Measurements from ENCODE around the gene RAB33B. TPM values are rescaled to one million over a fixed set of nuclear protein-coding genes. Genes with fewer than 3 reads are reported as not detected.
"Not testable (repeated sequence)": the region's sequence is repeated elsewhere in the genome, so short reads cannot be mapped to it uniquely, and the experiment has no call there.

RAB33B gene
- total RNA-seq, 1 experiment from 2014 or later, result 5.9 TPM

- intact Hi-C loops (cut with micrococcal nuclease; ENCODE audit: unreplicated experiment), result no loop called here
- BruUV-seq (replicated peaks), result no TSS peak
- no peak for DNase-seq
- CTCF ChIA-PET, result no interaction called here
- H3K4me3 Mint-ChIP-seq (ENCODE audit: low read depth, unreplicated experiment), result no peak overlapping the region
- H3K27me3 Mint-ChIP-seq (ENCODE audit: unreplicated experiment), result no peaks in the 10 kb centered on the region
- H3K27ac Mint-ChIP-seq (ENCODE audit: unreplicated experiment), result no peak overlapping the region
- H3K4me1 Mint-ChIP-seq (ENCODE audit: low read depth, unreplicated experiment), result no peaks in the 10 kb centered on the region
- no peaks in the 10 kb centered on the region for H3K36me3 Mint-ChIP-seq (ENCODE audit: insufficient read depth, unreplicated experiment)
- no peaks in the 10 kb centered on the region for H3K9me3 Mint-ChIP-seq (ENCODE audit: low read depth, unreplicated experiment)
- no peak for TF ChIP-seq CTCF (IDR thresholded peaks at IDR 0.05; ENCODE audit: unreplicated experiment)
Observed at GRCh38 chr4:139441029-139441428, 12.9 kb upstream of the RAB33B start.

- Mint-ChIP-seq H3K27ac (ENCODE audit: unreplicated experiment) (no peak overlapping the region), H3K4me3 (ENCODE audit: low read depth, unreplicated experiment) (no peak overlapping the region), H3K36me3 (ENCODE audit: insufficient read depth, unreplicated experiment) (peaks cover 4% of the 10 kb centered on the region), H3K27me3 (ENCODE audit: unreplicated experiment) (no peaks in the 10 kb centered on the region), H3K9me3 (ENCODE audit: low read depth, unreplicated experiment) (no peaks in the 10 kb centered on the region), H3K4me1 (ENCODE audit: low read depth, unreplicated experiment) (no peaks in the 10 kb centered on the region)
- DNase-seq, result no peak
- CTCF ChIA-PET, result no interaction called here
- no TSS peak for BruUV-seq (replicated peaks)
- no peak for TF ChIP-seq CTCF (IDR thresholded peaks at IDR 0.05; ENCODE audit: unreplicated experiment)
- intact Hi-C loops (cut with micrococcal nuclease; ENCODE audit: unreplicated experiment), result no loop called here
Observed at GRCh38 chr4:139443661-139444060, 10.3 kb upstream of the RAB33B start.

GRCh38 chr4:139444881-139445280 is 9.0 kb upstream of the RAB33B start:
- CTCF ChIA-PET, result not testable (repeated sequence)

GRCh38 chr4:139447078-139447477 is 6.8 kb upstream of the RAB33B start:
- H3K4me1 Mint-ChIP-seq (ENCODE audit: low read depth, unreplicated experiment); H3K9me3 Mint-ChIP-seq (ENCODE audit: low read depth, unreplicated experiment); H3K27ac Mint-ChIP-seq (ENCODE audit: unreplicated experiment); DNase-seq; H3K27me3 Mint-ChIP-seq (ENCODE audit: unreplicated experiment); H3K4me3 Mint-ChIP-seq (ENCODE audit: low read depth, unreplicated experiment); H3K36me3 Mint-ChIP-seq (ENCODE audit: insufficient read depth, unreplicated experiment); CTCF ChIA-PET; BruUV-seq (replicated peaks); intact Hi-C loops (cut with micrococcal nuclease; ENCODE audit: unreplicated experiment): not testable (repeated sequence)

More at GRCh38 chr4:139444881-139445280, 9.0 kb upstream of the RAB33B start:
- H3K36me3 Mint-ChIP-seq (ENCODE audit: insufficient read depth, unreplicated experiment); H3K4me1 Mint-ChIP-seq (ENCODE audit: low read depth, unreplicated experiment); H3K27me3 Mint-ChIP-seq (ENCODE audit: unreplicated experiment); intact Hi-C loops (cut with micrococcal nuclease; ENCODE audit: unreplicated experiment); H3K27ac Mint-ChIP-seq (ENCODE audit: unreplicated experiment); BruUV-seq (replicated peaks); H3K9me3 Mint-ChIP-seq (ENCODE audit: low read depth, unreplicated experiment); H3K4me3 Mint-ChIP-seq (ENCODE audit: low read depth, unreplicated experiment); DNase-seq: not testable (repeated sequence)

- TF ChIP-seq CTCF (IDR thresholded peaks at IDR 0.05; ENCODE audit: unreplicated experiment), result no peak
- DNase-seq, result no peak
- no peak overlapping the region for H3K27ac Mint-ChIP-seq (ENCODE audit: unreplicated experiment)
- H3K27me3 Mint-ChIP-seq (ENCODE audit: unreplicated experiment), result no peaks in the 10 kb centered on the region
- intact Hi-C loops (cut with micrococcal nuclease; ENCODE audit: unreplicated experiment), result no loop called here
- no peaks in the 10 kb centered on the region for H3K9me3 Mint-ChIP-seq (ENCODE audit: low read depth, unreplicated experiment)
- peaks cover 35% of the 10 kb centered on the region for H3K36me3 Mint-ChIP-seq (ENCODE audit: insufficient read depth, unreplicated experiment)
- peaks cover 5% of the 10 kb centered on the region for H3K4me1 Mint-ChIP-seq (ENCODE audit: low read depth, unreplicated experiment)
- CTCF ChIA-PET, result interaction anchor here (0.7 kb wide), 3 partner anchors 54 to 75 kb away, joined by 3 to 4 read pairs (median 3); no protein-coding TSS in a partner anchor
- BruUV-seq (replicated peaks), result no TSS peak
- no peak overlapping the region for H3K4me3 Mint-ChIP-seq (ENCODE audit: low read depth, unreplicated experiment)
Observed at GRCh38 chr4:139450586-139450985, 3.3 kb upstream of the RAB33B start.
